Uterus (tissue), 2 donors: ENCODE measurements around the gene CDH8.

ENCODE experiments used
- CTCF ChIP-seq, 4 experiments: fragments of 200-600 bp in 2 of 4; fragments of 450-650 bp in 2 of 4; sonication (generic) in 2 of 4; IDR thresholded peaks; one replicate each; pipeline ENCODE4 v1.5.1; 2016 to 2019; ENCODE audit warnings: antibody characterized with exemption in 4 of 4, mild to moderate bottlenecking in 2 of 4, moderate library complexity in 1 of 4
- POLR2A ChIP-seq, 2 donors: fragments of 450-650 bp; IDR thresholded peaks; one replicate each; pipeline ENCODE4 v1.6.1; 2016; ENCODE audit warnings: antibody characterized with exemption in 2 of 2, mild to moderate bottlenecking in 1 of 2, moderate library complexity in 1 of 2

GRCh38 chr16:61676740-61677139 lies 359.5 kb downstream of the CDH8 start:
- TF ChIP-seq POLR2A (IDR thresholded peaks at IDR 0.05) = no peak
- TF ChIP-seq CTCF (IDR thresholded peaks at IDR 0.05) = no peak
